Cardiac fibroblast (primary cell): Measurements from ENCODE around the gene ZBTB17.
"Not testable (repeated sequence)": the region's sequence is repeated elsewhere in the genome, so short reads cannot be mapped to it uniquely, and the experiment has no call there.

Source experiments
- DNase-seq, 2 donors: peaks; one replicate each; pipeline versions ENCODE4 v3.0.0 to v3.0.0-alpha.2; 2010; ENCODE audit warnings: low read depth in 2 of 2
- H3K4me3 ChIP-seq, 2 donors: replicated peaks in 1 of 2; 1 replicate in 1 of 2; 2 replicates in 1 of 2; pipeline ENCODE4 v1.5.1; 2011; ENCODE audit warnings: low read depth in 2 of 2, low read length in 2 of 2, mild to moderate bottlenecking in 2 of 2, moderate library complexity in 1 of 2
- CTCF ChIP-seq: IDR thresholded peaks from one replicate; pipeline ENCODE4 v1.5.1; 2011; ENCODE audit warnings: low read depth, mild to moderate bottlenecking, low read length, inconsistent platforms

The ZBTB17 gene

GRCh38 chr1:15983275-15983674 is 7.4 kb upstream of the ZBTB17 start:
- H3K4me3 ChIP-seq: no peak overlapping the region
- DNase-seq: no peak
- no peak for TF ChIP-seq CTCF

GRCh38 chr1:15981679-15982078 is 5.8 kb upstream of the ZBTB17 start:
- H3K4me3 ChIP-seq: no peak overlapping the region
- TF ChIP-seq CTCF: no peak
- DNase-seq: no peak

- DNase-seq, H3K4me3 ChIP-seq: not testable (repeated sequence)
These were observed 2.0 kb upstream of the ZBTB17 start for GRCh38 chr1:15977947-15978346.

GRCh38 chr1:15975358-15975804 is 520 bp downstream of the ZBTB17 start:
- H3K4me3 ChIP-seq: peak overlapping the region; percentile 83 to 86
- DNase-seq: peak; percentile 51 to 63
- no peak for TF ChIP-seq CTCF

GRCh38 chr1:15974855-15975254 is 1.0 kb downstream of the ZBTB17 start:
- H3K4me3 ChIP-seq: peak overlapping the region; percentile 83 to 86
- no peak for TF ChIP-seq CTCF
- DNase-seq: no peak

GRCh38 chr1:15973772-15974171 is 2.1 kb downstream of the ZBTB17 start:
- TF ChIP-seq CTCF: no peak
- DNase-seq: no peak
- H3K4me3 ChIP-seq: no peak overlapping the region

- no peak for DNase-seq
- TF ChIP-seq CTCF: no peak
- no peak overlapping the region for H3K4me3 ChIP-seq
These were observed 3.5 kb downstream of the ZBTB17 start for GRCh38 chr1:15972409-15972808.
